ENCODE measurements around the gene CEP89.

Gene CEP89

GRCh38 chr19:32831611-32832010 lies 140.1 kb downstream of the CEP89 start:
- no peak for DNase-seq

- no peak for DNase-seq
These were observed 141.3 kb downstream of the CEP89 start for GRCh38 chr19:32830231-32831014.

- no peak for DNase-seq
These were observed 142.3 kb downstream of the CEP89 start for GRCh38 chr19:32829345-32829896.

- DNase-seq: no peak
These were observed 143.0 kb downstream of the CEP89 start for GRCh38 chr19:32828643-32829344.

GRCh38 chr19:32828139-32828538 lies 143.6 kb downstream of the CEP89 start:
- DNase-seq: no peak

Data from NCI-H1436 treated with DMSO at 0.1 percent for 48 hours (cell line).